ENCODE data around the gene NHERF1. TPM values are rescaled to one million over a fixed set of nuclear protein-coding genes. Genes with fewer than 3 reads are reported as not detected.

Gene NHERF1
- polyA plus RNA-seq, 1 donor: 395 TPM

DNA sequence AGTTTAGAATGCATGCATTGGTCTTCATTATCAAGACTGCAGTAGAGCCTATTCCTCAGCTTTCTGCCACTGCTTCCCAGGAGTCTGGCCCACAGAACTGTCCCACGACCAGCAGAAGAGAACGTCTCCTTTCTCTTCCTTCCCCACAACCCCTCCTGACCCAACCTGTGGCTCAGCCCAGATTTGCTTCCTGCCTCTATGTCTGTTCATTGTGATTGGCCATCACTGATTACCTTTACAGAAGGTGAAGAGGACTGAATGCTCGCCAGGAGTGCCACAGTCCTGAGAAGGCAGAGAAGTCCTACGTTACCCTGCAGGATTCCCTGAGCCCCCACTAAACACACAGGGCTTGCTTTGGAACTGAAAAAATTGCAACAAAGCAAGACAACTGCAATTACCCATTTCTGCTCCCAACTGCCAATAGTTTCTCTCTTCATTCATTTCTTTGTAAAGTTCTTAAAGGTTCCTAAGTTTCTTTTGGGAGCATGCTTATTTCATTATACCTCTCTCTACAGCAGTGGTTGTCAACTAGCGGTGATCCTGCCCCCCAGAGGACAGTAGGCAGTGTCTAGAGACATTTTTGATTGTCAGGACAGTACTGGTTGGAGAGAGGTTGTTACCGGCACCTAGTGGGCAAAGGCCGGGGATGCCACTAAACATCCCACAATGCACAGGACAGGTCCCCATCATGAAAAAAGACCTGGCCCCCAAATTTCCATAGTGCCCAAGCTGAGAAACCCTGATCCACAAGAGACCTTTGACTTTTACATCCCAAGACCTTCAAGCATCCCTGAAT lies 32.2 kb downstream of the NHERF1 start:
- WGBS (ENCODE audit: insufficient coverage, low lambda C conversion rate): no CpG with 5 or more reads among the region's 7 CpGs
- Histone ChIP-seq H3K36me3 (ENCODE audit: control insufficient read depth, insufficient read depth, low read length) (peaks cover 10% of the 10 kb centered on the region), H3K4me3 (ENCODE audit: low read length) (no peak overlapping the region), H3K27ac (ENCODE audit: low read length) (no peak overlapping the region), H3K4me1 (ENCODE audit: control insufficient read depth, insufficient read depth, low read length) (peaks cover 19% of the 10 kb centered on the region), H3K27me3 (ENCODE audit: control insufficient read depth, insufficient read depth, low read length) (no peaks in the 10 kb centered on the region), H3K9me3 (ENCODE audit: control insufficient read depth, low read depth, low read length) (no peaks in the 10 kb centered on the region)
- peak in 1 of 2 donors; percentile 49 for DNase-seq

DNA sequence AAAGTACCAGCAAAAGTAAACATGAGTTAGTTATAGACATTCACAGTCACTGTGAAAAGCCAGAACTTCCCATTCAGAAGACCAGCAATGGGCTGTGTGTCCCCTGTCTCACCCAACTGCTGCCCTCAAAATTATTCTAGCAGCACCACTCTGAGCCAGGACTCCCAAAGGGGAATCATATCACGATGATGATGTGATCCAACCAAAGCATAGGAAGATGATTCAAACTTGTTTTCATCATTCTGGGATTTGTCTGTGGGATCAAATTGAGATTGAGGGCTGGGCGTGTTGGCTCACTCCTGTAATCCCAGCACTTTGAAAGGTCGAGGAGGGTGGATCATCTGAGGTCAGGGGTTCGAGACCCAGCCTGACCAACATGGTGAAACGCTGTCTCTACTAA lies 34.1 kb downstream of the NHERF1 start:
- H3K27ac ChIP-seq (ENCODE audit: low read length): no peak overlapping the region
- H3K27me3 ChIP-seq (ENCODE audit: control insufficient read depth, insufficient read depth, low read length): no peaks in the 10 kb centered on the region
- no peaks in the 10 kb centered on the region for H3K9me3 ChIP-seq (ENCODE audit: control insufficient read depth, low read depth, low read length)
- peaks cover 10% of the 10 kb centered on the region for H3K4me1 ChIP-seq (ENCODE audit: control insufficient read depth, insufficient read depth, low read length)
- H3K4me3 ChIP-seq (ENCODE audit: low read length): no peak overlapping the region
- DNase-seq: no peak
- WGBS (ENCODE audit: insufficient coverage, low lambda C conversion rate): no CpG with 5 or more reads among the region's 5 CpGs
- peaks cover 18% of the 10 kb centered on the region for H3K36me3 ChIP-seq (ENCODE audit: control insufficient read depth, insufficient read depth, low read length)

DNA sequence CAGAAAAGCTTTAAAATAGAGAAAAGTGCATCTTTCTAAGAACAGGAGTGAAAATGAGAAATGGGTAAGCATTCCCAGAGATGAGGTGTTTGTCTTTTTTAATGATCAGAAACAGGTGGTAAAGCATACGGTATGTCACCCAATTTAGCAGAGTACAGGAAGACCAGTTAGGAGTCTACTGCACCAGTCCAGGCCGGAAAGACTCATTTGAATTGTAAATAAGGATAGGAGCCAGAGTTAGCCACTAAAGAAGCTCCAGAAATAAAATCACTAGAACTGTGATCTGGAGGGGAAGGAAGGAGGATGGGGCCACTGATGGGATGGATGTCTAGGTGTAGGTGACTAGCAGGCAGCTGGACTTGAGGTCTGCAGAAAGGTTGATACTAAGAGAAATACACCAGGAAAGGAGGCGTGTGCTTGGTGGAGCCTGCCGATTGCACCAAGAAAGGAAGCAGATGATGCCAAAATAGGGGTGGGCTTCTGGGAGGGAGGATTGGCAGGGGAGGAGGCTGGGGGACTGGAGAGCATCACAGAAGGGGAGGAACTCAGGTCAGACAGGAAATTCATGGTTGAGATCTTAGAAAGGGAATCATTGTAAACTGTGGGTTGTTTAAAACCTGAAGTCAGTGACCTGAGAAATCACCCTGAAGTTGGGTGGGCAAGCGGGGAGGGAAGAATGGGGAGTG lies 35.8 kb downstream of the NHERF1 start:
- H3K4me1 ChIP-seq (ENCODE audit: control insufficient read depth, insufficient read depth, low read length): peaks cover 7% of the 10 kb centered on the region
- no peak overlapping the region for H3K4me3 ChIP-seq (ENCODE audit: low read length)
- WGBS (ENCODE audit: insufficient coverage, low lambda C conversion rate): 90% methylated on average over 2 of the region's 5 CpGs
- no peak overlapping the region for H3K27ac ChIP-seq (ENCODE audit: low read length)
- H3K27me3 ChIP-seq (ENCODE audit: control insufficient read depth, insufficient read depth, low read length): no peaks in the 10 kb centered on the region
- H3K9me3 ChIP-seq (ENCODE audit: control insufficient read depth, low read depth, low read length): no peaks in the 10 kb centered on the region
- DNase-seq: no peak
- H3K36me3 ChIP-seq (ENCODE audit: control insufficient read depth, insufficient read depth, low read length): peaks cover 18% of the 10 kb centered on the region

DNA sequence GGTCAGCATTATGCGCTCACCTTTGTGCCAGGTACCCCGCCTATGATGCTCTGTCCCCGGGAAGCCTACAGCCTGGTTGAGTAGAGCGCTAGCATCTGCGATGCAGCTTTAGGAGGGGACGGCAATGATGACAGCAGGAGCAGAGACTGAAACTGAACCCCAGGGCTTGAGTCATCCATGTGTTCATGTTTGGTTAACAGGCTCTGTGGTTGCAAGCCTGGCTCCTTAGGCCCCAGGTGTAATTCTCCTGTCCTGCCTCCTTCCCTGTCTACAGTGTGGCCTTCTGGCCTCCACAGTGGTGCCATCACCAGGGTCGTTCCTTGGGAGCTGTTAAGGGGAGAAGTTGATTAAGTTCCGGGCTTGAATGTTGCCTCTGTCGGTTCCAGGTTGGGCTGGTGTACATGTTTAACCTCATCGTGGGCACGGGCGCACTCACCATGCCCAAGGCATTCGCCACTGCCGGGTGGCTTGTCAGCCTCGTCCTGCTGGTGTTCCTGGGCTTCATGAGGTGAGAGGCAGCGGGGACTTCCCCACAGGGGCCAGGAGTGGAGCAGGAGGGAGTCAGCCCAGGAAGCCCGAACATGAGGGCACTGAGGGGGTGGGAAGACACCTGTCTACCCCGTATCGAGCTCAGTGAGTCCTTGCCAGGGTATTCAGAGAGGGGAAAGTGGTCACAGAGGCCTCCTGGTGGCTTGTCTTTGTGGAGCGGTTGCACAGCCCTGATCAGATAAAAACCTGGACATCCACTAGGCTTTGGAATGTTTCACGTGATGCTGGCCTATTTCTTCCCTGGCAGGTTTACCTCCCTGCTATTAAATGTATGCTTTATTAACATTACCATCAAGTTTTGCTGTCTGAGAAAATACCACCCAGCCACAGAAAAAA lies 36.9 kb downstream of the NHERF1 start:
- Histone ChIP-seq H3K4me3 (ENCODE audit: low read length) (no peak overlapping the region), H3K4me1 (ENCODE audit: control insufficient read depth, insufficient read depth, low read length) (no peaks in the 10 kb centered on the region), H3K27me3 (ENCODE audit: control insufficient read depth, insufficient read depth, low read length) (no peaks in the 10 kb centered on the region), H3K9me3 (ENCODE audit: control insufficient read depth, low read depth, low read length) (no peaks in the 10 kb centered on the region), H3K36me3 (ENCODE audit: control insufficient read depth, insufficient read depth, low read length) (peaks cover 20% of the 10 kb centered on the region), H3K27ac (ENCODE audit: low read length) (no peak overlapping the region)
- WGBS (ENCODE audit: insufficient coverage, low lambda C conversion rate): no CpG with 5 or more reads among the region's 21 CpGs
- no peak for DNase-seq

DNA sequence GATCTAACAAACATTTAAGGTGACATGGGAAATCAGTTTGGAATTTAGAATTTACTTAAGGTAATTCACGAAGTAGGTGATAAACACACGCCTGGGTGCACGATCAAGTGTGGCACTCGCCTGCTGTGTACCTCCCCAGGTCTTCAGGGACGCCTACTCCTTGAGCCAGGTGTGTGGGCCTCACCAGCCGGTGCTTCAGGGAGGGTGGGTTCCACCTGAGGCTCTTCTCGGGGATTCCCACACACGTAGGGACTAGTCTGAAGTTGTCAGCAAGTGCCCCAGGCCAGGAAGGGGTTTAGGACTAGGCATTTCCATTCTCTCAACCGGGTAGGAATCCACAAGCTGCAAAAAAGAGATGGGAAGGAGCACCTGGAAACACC lies 37.5 kb downstream of the NHERF1 start:
- H3K4me1 ChIP-seq (ENCODE audit: control insufficient read depth, insufficient read depth, low read length): peaks cover under 1% of the 10 kb centered on the region
- H3K27me3 ChIP-seq (ENCODE audit: control insufficient read depth, insufficient read depth, low read length): no peaks in the 10 kb centered on the region
- H3K4me3 ChIP-seq (ENCODE audit: low read length): no peak overlapping the region
- H3K27ac ChIP-seq (ENCODE audit: low read length): no peak overlapping the region
- H3K9me3 ChIP-seq (ENCODE audit: control insufficient read depth, low read depth, low read length): no peaks in the 10 kb centered on the region
- no peak for DNase-seq
- H3K36me3 ChIP-seq (ENCODE audit: control insufficient read depth, insufficient read depth, low read length): peaks cover 25% of the 10 kb centered on the region
- no CpG with 5 or more reads among the region's 9 CpGs for WGBS (ENCODE audit: insufficient coverage, low lambda C conversion rate)

DNA sequence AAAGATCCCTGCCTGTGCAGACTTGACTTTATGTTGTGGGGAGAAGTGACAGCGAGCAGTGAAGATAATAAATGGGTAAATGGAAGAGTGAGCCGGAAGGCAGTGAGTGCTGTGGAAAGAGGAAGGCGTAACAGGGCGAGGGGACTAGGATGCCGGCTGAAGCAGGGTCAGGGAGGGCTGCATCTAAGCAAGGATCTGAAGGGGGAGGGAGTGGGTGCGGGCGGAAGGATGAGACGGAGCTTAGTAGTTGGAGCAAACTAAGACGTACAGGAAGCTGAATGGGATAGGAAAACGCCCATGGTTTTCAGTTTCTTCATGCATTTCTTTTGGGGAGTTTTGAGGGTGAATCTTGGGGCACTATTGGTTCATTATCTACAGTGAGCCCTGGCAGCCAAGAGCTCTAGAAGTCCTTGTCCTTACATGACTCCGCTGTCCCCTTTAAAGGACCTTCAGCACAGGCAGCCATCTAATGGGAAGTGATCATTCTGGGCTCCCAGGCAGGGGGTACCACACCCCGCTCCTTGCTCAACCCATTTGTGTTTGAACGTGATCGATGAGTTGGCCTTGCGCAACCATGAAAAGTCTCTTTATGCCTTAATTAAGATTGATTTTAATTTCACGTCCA lies 38.1 kb downstream of the NHERF1 start:
- no peak for DNase-seq
- H3K27ac ChIP-seq (ENCODE audit: low read length): no peak overlapping the region

DNA sequence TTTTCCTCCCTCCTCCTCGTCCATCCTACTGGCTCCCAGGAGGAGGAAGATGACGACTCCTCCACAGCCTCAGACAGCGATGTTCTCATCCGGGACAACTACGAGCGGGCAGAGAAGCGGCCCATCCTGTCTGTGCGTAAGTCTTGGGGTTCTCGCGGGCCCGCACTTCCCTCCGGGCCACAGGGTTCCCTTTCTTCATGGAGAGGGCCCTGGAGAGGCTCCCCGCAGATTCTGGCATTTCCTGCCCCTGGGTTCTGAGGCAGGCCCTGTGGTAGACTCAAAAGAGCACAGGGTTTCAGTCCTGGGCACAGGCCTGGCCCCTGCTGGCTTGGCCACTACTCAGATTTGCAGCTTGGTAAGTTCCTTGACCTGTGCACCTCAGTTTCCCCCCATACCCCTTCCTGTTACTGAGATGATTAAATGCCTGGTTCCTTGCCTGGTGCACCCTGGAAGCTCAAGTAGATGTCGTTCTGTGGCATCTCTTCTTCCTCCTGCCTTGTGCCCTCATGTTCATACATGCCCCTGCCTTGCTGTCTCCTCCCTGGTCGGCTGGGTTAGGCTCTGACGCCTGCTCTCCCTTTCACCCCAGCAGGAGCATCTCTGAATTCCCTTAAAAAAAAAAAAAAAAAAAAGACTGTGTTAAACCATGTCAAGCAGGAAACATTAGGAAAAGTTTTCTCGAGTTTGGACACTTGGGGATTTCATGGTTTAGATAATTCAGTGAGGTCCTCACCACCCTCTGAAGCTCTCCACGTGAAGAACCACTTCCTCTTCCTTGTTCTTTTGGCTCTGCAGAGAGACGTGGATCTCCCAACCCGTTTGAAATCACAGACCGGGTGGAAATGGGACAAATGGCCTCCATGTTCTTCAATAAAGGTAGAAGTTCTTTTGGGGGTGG lies 42.0 kb downstream of the NHERF1 start:
- DNase-seq: no peak
- H3K27me3 ChIP-seq (ENCODE audit: control insufficient read depth, insufficient read depth, low read length): no peaks in the 10 kb centered on the region
- H3K36me3 ChIP-seq (ENCODE audit: control insufficient read depth, insufficient read depth, low read length): peaks cover 49% of the 10 kb centered on the region
- no peak overlapping the region for H3K4me3 ChIP-seq (ENCODE audit: low read length)
- H3K9me3 ChIP-seq (ENCODE audit: control insufficient read depth, low read depth, low read length): no peaks in the 10 kb centered on the region
- peaks cover 2% of the 10 kb centered on the region for H3K4me1 ChIP-seq (ENCODE audit: control insufficient read depth, insufficient read depth, low read length)
- no peak overlapping the region for H3K27ac ChIP-seq (ENCODE audit: low read length)
- 80% methylated on average over 1 of the region's 21 CpGs for WGBS (ENCODE audit: insufficient coverage, low lambda C conversion rate)

More for the DNA sequence above, 38.1 kb downstream of the NHERF1 start:
- H3K4me1 ChIP-seq (ENCODE audit: control insufficient read depth, insufficient read depth, low read length): peaks cover 2% of the 10 kb centered on the region
- H3K4me3 ChIP-seq (ENCODE audit: low read length): no peak overlapping the region
- no peaks in the 10 kb centered on the region for H3K9me3 ChIP-seq (ENCODE audit: control insufficient read depth, low read depth, low read length)
- H3K27me3 ChIP-seq (ENCODE audit: control insufficient read depth, insufficient read depth, low read length): no peaks in the 10 kb centered on the region
- H3K36me3 ChIP-seq (ENCODE audit: control insufficient read depth, insufficient read depth, low read length): peaks cover 25% of the 10 kb centered on the region
- 86% methylated on average over 3 of the region's 16 CpGs for WGBS (ENCODE audit: insufficient coverage, low lambda C conversion rate)

DNA sequence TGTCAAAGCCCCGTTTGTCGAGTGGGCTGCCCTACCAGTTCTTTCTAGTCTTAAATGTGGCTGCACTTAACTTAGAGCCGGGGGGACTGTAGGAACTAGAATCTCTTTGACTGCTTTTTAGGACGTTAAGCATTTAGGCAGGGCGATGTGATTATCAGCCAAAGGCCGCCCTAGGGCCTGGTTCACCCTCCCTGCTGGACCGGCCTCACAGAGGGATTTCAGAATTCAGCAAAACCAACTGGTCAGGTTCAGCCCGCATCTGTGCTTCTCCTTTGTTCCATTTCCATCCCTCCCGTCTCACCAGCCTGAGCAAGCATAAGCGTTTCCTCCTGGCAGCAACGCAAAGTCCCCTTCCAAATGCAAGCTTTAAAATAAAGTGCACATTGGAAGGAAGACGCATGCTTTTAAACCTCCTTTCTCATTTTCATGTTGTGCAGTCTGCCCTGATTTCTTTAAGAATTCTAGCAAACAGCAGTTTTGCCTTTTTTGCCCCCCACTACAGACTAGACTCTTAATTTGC lies 44.2 kb downstream of the NHERF1 start:
- H3K9me3 ChIP-seq (ENCODE audit: control insufficient read depth, low read depth, low read length): no peaks in the 10 kb centered on the region
- no peak for DNase-seq

DNA sequence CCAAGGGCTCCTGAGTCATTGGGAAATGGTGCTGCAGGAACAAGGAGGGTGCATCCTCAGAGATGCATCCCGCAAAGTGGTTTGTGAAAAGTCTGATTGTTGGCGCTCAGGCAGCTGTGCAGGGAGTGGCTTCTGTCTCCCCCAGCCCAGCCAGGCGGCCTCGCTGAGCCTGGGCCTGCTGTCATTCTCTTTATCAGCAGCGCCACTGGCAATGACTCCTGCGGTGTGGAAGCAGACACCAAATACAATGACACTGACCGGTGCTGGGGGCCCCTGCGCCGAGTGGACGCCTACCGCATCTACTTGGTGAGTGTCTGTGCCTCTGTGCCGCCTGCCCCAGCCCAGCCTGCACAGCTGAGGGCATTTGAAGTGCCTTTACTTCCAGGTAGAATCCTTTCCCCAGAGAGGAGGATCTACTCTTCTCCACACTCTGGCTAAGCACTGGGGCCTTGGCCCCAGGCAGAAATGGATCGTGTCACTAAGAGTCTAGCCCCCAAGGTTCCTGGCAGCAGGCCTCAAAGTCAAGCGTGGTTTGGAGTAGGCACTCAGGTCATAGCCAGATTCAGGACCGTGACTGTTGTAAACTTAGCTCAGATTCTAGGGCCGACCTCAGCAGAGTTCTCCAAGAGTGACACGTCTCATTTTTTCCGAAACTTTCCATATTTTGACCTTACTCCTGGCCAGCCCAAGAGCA lies 47.0 kb downstream of the NHERF1 start:
- Histone ChIP-seq H3K9me3 (ENCODE audit: control insufficient read depth, low read depth, low read length) (no peaks in the 10 kb centered on the region), H3K27me3 (ENCODE audit: control insufficient read depth, insufficient read depth, low read length) (no peaks in the 10 kb centered on the region), H3K4me3 (ENCODE audit: low read length) (no peak overlapping the region), H3K4me1 (ENCODE audit: control insufficient read depth, insufficient read depth, low read length) (peaks cover 2% of the 10 kb centered on the region), H3K27ac (ENCODE audit: low read length) (no peak overlapping the region), H3K36me3 (ENCODE audit: control insufficient read depth, insufficient read depth, low read length) (peaks cover 77% of the 10 kb centered on the region)
- 100% methylated on average over 2 of the region's 18 CpGs for whole genome bisulfite sequencing (ENCODE audit: insufficient coverage, low lambda C conversion rate)
- DNase-seq: no peak

More for the DNA sequence above, 44.2 kb downstream of the NHERF1 start:
- no peaks in the 10 kb centered on the region for H3K27me3 ChIP-seq (ENCODE audit: control insufficient read depth, insufficient read depth, low read length)
- H3K4me3 ChIP-seq (ENCODE audit: low read length): no peak overlapping the region
- H3K4me1 ChIP-seq (ENCODE audit: control insufficient read depth, insufficient read depth, low read length): peaks cover 2% of the 10 kb centered on the region
- peaks cover 60% of the 10 kb centered on the region for H3K36me3 ChIP-seq (ENCODE audit: control insufficient read depth, insufficient read depth, low read length)
- WGBS (ENCODE audit: insufficient coverage, low lambda C conversion rate): 92% methylated on average over 2 of the region's 12 CpGs
- no peak overlapping the region for H3K27ac ChIP-seq (ENCODE audit: low read length)
